HEK293T (cell line): ENCODE results near the gene LRRC7.

ENCODE experiments used
- CTCF ChIA-PET: fragments of 350-600 bp; formaldehyde crosslinking; extraction: SDS; loops from one replicate; lab custom pipeline; 2021; ENCODE audit warnings: antibody characterized with exemption, inconsistent platforms; lab: Yijun Ruan, JAX
- POLR2A ChIA-PET: fragments of 350-600 bp; formaldehyde crosslinking; extraction: SDS; loops from one replicate; lab custom pipeline; 2020; ENCODE audit warnings: antibody characterized with exemption, inconsistent platforms; lab: Yijun Ruan, JAX
- DNase-seq: peaks from one replicate; pipeline ENCODE4 v3.0.0; 2012; ENCODE audit warnings: mixed read lengths; ENCODE audit errors: extremely low spot score
- ARNT ChIP-seq: fragments of 450-650 bp; IDR thresholded peaks from 2 replicates; pipeline ENCODE4 v1.6.1; 2017; ENCODE audit warnings: mild to moderate bottlenecking
- BHLHE40 ChIP-seq: fragments of 450-650 bp; IDR thresholded peaks from 2 replicates; pipeline ENCODE4 v1.6.1; 2016; ENCODE audit warnings: mild to moderate bottlenecking, moderate library complexity, borderline replicate concordance
- CTBP1 ChIP-seq: fragments of 450-650 bp; IDR thresholded peaks from 2 replicates; pipeline ENCODE4 v1.6.1; 2016; ENCODE audit warnings: borderline replicate concordance
- ELF4 ChIP-seq: fragments of 450-650 bp; IDR thresholded peaks from 2 replicates; pipeline ENCODE4 v1.6.1; 2017; ENCODE audit warnings: antibody characterized with exemption
- FOXA1 ChIP-seq: fragments of 450-650 bp; IDR thresholded peaks from 2 replicates; pipeline ENCODE4 v1.6.1; 2016; ENCODE audit warnings: mild to moderate bottlenecking
- FOXK2 ChIP-seq: fragments of 450-650 bp; IDR thresholded peaks from 2 replicates; pipeline ENCODE4 v1.6.1; 2016; ENCODE audit warnings: mild to moderate bottlenecking
- FOXM1 ChIP-seq: fragments of 450-650 bp; IDR thresholded peaks from 2 replicates; pipeline ENCODE4 v1.6.1; 2017; ENCODE audit warnings: mild to moderate bottlenecking, borderline replicate concordance
- HDGF ChIP-seq: fragments of 450-650 bp; IDR thresholded peaks from 2 replicates; pipeline ENCODE4 v1.6.1; 2017; ENCODE audit warnings: antibody characterized with exemption, borderline replicate concordance
- L3MBTL2 ChIP-seq: fragments of 450-650 bp; conservative IDR thresholded peaks from 2 replicates; pipeline ENCODE4 v1.6.1; 2016; ENCODE audit warnings: mild to moderate bottlenecking
- LEF1 ChIP-seq: fragments of 450-650 bp; IDR thresholded peaks from 2 replicates; pipeline ENCODE4 v1.6.1; 2017; ENCODE audit warnings: mild to moderate bottlenecking, borderline replicate concordance
- NFRKB ChIP-seq: fragments of 450-650 bp; IDR thresholded peaks from 2 replicates; pipeline ENCODE4 v1.6.1; 2016; ENCODE audit warnings: mild to moderate bottlenecking, moderate library complexity
- PKNOX1 ChIP-seq: fragments of 450-650 bp; IDR thresholded peaks from 2 replicates; pipeline ENCODE4 v1.6.1; 2016
- SP1 ChIP-seq: fragments of 450-650 bp; IDR thresholded peaks from 2 replicates; pipeline ENCODE4 v1.6.1; 2017
- SUZ12 ChIP-seq: fragments of 450-650 bp; IDR thresholded peaks from 2 replicates; pipeline ENCODE4 v1.6.1; 2016; ENCODE audit warnings: mild to moderate bottlenecking
- TARDBP ChIP-seq: fragments of 450-650 bp; IDR thresholded peaks from 2 replicates; pipeline ENCODE4 v1.6.1; 2016
- ZNF384 ChIP-seq: fragments of 450-650 bp; IDR thresholded peaks from 2 replicates; pipeline ENCODE4 v1.6.1; 2016

Gene LRRC7

GRCh38 chr1:70025052-70025451 is 457.3 kb downstream of the LRRC7 start:
- ChIA-PET CTCF (no interaction called here), POLR2A (no interaction called here)
- DNase-seq: no peak
- TF ChIP-seq ARNT: no peak
- TF ChIP-seq FOXA1: no peak
- TF ChIP-seq FOXK2: no peak
- no peak for TF ChIP-seq LEF1
- TF ChIP-seq PKNOX1: no peak
- no peak for TF ChIP-seq NFRKB
- no peak for TF ChIP-seq ELF4
- no peak for TF ChIP-seq SUZ12
- TF ChIP-seq L3MBTL2: no peak
- no peak for TF ChIP-seq FOXM1
- TF ChIP-seq ZNF384: no peak
- no peak for TF ChIP-seq CTBP1
- TF ChIP-seq TARDBP: no peak
- TF ChIP-seq HDGF: no peak

- POLR2A ChIA-PET: no interaction called here
- no peak for DNase-seq
- CTCF ChIA-PET: interaction anchor here (1.0 kb wide), 1 partner anchor 106 kb away, joined by 3 read pairs; no protein-coding TSS in a partner anchor
- TF ChIP-seq FOXK2 (no peak), SUZ12 (no peak), ELF4 (no peak), SP1 (no peak), LEF1 (no peak), PKNOX1 (no peak), TARDBP (no peak), HDGF (no peak), ARNT (no peak)
Observed at GRCh38 chr1:70025846-70026245, 458.1 kb downstream of the LRRC7 start.

GRCh38 chr1:70033266-70033873 is 465.6 kb downstream of the LRRC7 start:
- ChIA-PET POLR2A (no interaction called here), CTCF (no interaction called here)
- TF ChIP-seq SUZ12: no peak
- TF ChIP-seq BHLHE40: no peak
- TF ChIP-seq ELF4: no peak
- no peak for DNase-seq

- CTCF ChIA-PET: no interaction called here
- POLR2A ChIA-PET: no interaction called here
- TF ChIP-seq SP1 (no peak), L3MBTL2 (no peak)
- no peak for DNase-seq
Observed at GRCh38 chr1:70033936-70034335, 466.2 kb downstream of the LRRC7 start.

GRCh38 chr1:70034403-70034802 is 466.7 kb downstream of the LRRC7 start:
- ChIA-PET POLR2A (no interaction called here), CTCF (no interaction called here)
- DNase-seq: peak; percentile 65
- TF ChIP-seq FOXA1 (no peak), SUZ12 (no peak), BHLHE40 (no peak), ELF4 (no peak), L3MBTL2 (no peak), LEF1 (no peak), SP1 (no peak), FOXK2 (no peak), FOXM1 (no peak), ZNF384 (no peak), NFRKB (no peak), ARNT (no peak), TARDBP (no peak), HDGF (no peak), PKNOX1 (no peak), CTBP1 (no peak)

- POLR2A ChIA-PET: no interaction called here
- TF ChIP-seq CTBP1: no peak
- no peak for TF ChIP-seq L3MBTL2
- no peak for TF ChIP-seq FOXM1
- TF ChIP-seq FOXK2: no peak
- no peak for TF ChIP-seq HDGF
- no peak for TF ChIP-seq SP1
- TF ChIP-seq SUZ12: no peak
- TF ChIP-seq PKNOX1: no peak
- no peak for TF ChIP-seq LEF1
- no peak for TF ChIP-seq TARDBP
- no peak for TF ChIP-seq FOXA1
- TF ChIP-seq BHLHE40: no peak
- DNase-seq: no peak
- CTCF ChIA-PET: no interaction called here
Observed at GRCh38 chr1:70038025-70038424, 470.3 kb downstream of the LRRC7 start.
